ENCODE measurements around the gene TRIM9. TPM values are rescaled to one million over a fixed set of nuclear protein-coding genes. Genes with fewer than 3 reads are reported as not detected.

TRIM9 gene
- total and polyA plus RNA-seq, 9 of the 15 experiments (the other 6 are each of a cell fraction or from before 2014, with no cell fraction given): 0.03 to 0.15 (median 0.04) TPM; not detected in 4

- ChIA-PET CTCF (ENCODE audit: low intra/inter-chr PET ratio) (no interaction called here), POLR2A (no interaction called here)
- no peaks in the 10 kb centered on the region for H3K36me3 ChIP-seq (ENCODE audit: control insufficient read depth, insufficient read depth, low read length)
- FAIRE-seq (no peak), DNase-seq (ENCODE audit: extremely low read depth in 1 of 4, low spot score in 3 of 4) (no peak), ATAC-seq (no peak)
- no peak overlapping the region for H3K4me3 ChIP-seq
- in situ Hi-C loops (cut with MboI): no loop called here
- no peaks in the 10 kb centered on the region for H3K9me1 ChIP-seq (ENCODE audit: control insufficient read depth, insufficient read depth, low read length)
- H3K4me2 ChIP-seq (ENCODE audit: insufficient read depth, low read length): no peak overlapping the region
- H3K79me2 ChIP-seq (ENCODE audit: control insufficient read depth, insufficient read depth, low read length): no peaks in the 10 kb centered on the region
- BruUV-seq (replicated peaks): no TSS peak
- H3K27ac ChIP-seq (ENCODE audit: extremely low read depth, low read depth, low read length): no peak overlapping the region
- H3K4me1 ChIP-seq (replicated peaks in 1 of 2; ENCODE audit: control insufficient read depth in 2 of 2, insufficient read depth in 2 of 2, low read length in 2 of 2): peaks cover 0 to 10% of the 10 kb centered on the region in 2 experiments; a peak in 2 of 5 replicates
- H4K20me1 ChIP-seq (replicated peaks; ENCODE audit: control insufficient read depth, insufficient read depth, low read length): no peaks in the 10 kb centered on the region
- intact Hi-C loops (cut with micrococcal nuclease): no loop called here
- TF ChIP-seq ZNF24 (IDR thresholded peaks at IDR 0.05): peak; percentile 69; the same call in 1 of the 2 replicates
- TF ChIP-seq ZNF143 (CRISPR knock-in tag; IDR thresholded peaks at IDR 0.05): no peak
- no peaks in the 10 kb centered on the region; a peak in 1 of 5 replicates for H3K27me3 ChIP-seq (ENCODE audit: control insufficient read depth in 2 of 2, insufficient read depth in 2 of 2, low read length in 2 of 2)
- no peaks in the 10 kb centered on the region for H3K9me3 ChIP-seq (replicated peaks; ENCODE audit: control insufficient read depth, insufficient read depth, low read depth, low read length)
- 0% methylated on average over 1 of the region's 1 CpG for WGBS (ENCODE audit: insufficient coverage, low coverage, missing lambda C conversion rate)
- H3K9ac ChIP-seq (ENCODE audit: insufficient read depth in 1 of 2, low read depth in 2 of 2, low read length in 2 of 2): no peak overlapping the region
- H2AFZ ChIP-seq (ENCODE audit: low read depth, low read length): no peak overlapping the region
Measured at GRCh38 chr14:51097287-51097686, 2.4 kb upstream of the TRIM9 start.

GRCh38 chr14:51096870-51097269, 2.0 kb upstream of the TRIM9 start:
- Histone ChIP-seq H3K27ac (ENCODE audit: extremely low read depth, low read depth, low read length) (no peak overlapping the region), H4K20me1 (replicated peaks; ENCODE audit: control insufficient read depth, insufficient read depth, low read length) (no peaks in the 10 kb centered on the region), H3K36me3 (ENCODE audit: control insufficient read depth, insufficient read depth, low read length) (no peaks in the 10 kb centered on the region), H3K27me3 (ENCODE audit: control insufficient read depth in 2 of 2, insufficient read depth in 2 of 2, low read length in 2 of 2) (no peaks in the 10 kb centered on the region; a peak in 1 of 5 replicates), H3K9ac (ENCODE audit: insufficient read depth in 1 of 2, low read depth in 2 of 2, low read length in 2 of 2) (no peak overlapping the region), H3K4me3 (no peak overlapping the region), H3K9me3 (replicated peaks; ENCODE audit: control insufficient read depth, insufficient read depth, low read depth, low read length) (no peaks in the 10 kb centered on the region), H3K4me1 (replicated peaks in 1 of 2; ENCODE audit: control insufficient read depth in 2 of 2, insufficient read depth in 2 of 2, low read length in 2 of 2) (peaks cover 0 to 10% of the 10 kb centered on the region in 2 experiments; a peak in 2 of 5 replicates), H2AFZ (ENCODE audit: low read depth, low read length) (no peak overlapping the region), H3K79me2 (ENCODE audit: control insufficient read depth, insufficient read depth, low read length) (no peaks in the 10 kb centered on the region), H3K4me2 (ENCODE audit: insufficient read depth, low read length) (no peak overlapping the region), H3K9me1 (ENCODE audit: control insufficient read depth, insufficient read depth, low read length) (no peaks in the 10 kb centered on the region)
- POLR2A ChIA-PET: no interaction called here
- CTCF ChIA-PET (ENCODE audit: low intra/inter-chr PET ratio): no interaction called here
- no peak for ATAC-seq
- no peak for FAIRE-seq
- intact Hi-C loops (cut with micrococcal nuclease): no loop called here
- in situ Hi-C loops (cut with MboI): no loop called here
- DNase-seq (ENCODE audit: extremely low read depth in 1 of 4, low spot score in 3 of 4): no peak
- 0% methylated on average over 2 of the region's 2 CpGs for WGBS (ENCODE audit: insufficient coverage, low coverage, missing lambda C conversion rate)
- BruUV-seq (replicated peaks): no TSS peak
- TF ChIP-seq KAT7 (CRISPR knock-in tag; IDR thresholded peaks at IDR 0.05; ENCODE audit: borderline replicate concordance) (no peak), ZNF584 (CRISPR knock-in tag; IDR thresholded peaks at IDR 0.05; ENCODE audit: low read depth) (no peak), VEZF1 (CRISPR knock-in tag; IDR thresholded peaks at IDR 0.05) (no peak), IRF9 (tag; IDR thresholded peaks at IDR 0.05) (no peak), PREB (CRISPR knock-in tag; IDR thresholded peaks at IDR 0.05) (no peak), ZNF518B (CRISPR knock-in tag; IDR thresholded peaks at IDR 0.05) (no peak), XRCC3 (IDR thresholded peaks at IDR 0.05) (no peak)

Data from K562 (cell line).